ENCODE data around the gene TJP3.
"Not testable (repeated sequence)": the region's sequence is repeated elsewhere in the genome, so short reads cannot be mapped to it uniquely, and the experiment has no call there.

The TJP3 gene

DNA sequence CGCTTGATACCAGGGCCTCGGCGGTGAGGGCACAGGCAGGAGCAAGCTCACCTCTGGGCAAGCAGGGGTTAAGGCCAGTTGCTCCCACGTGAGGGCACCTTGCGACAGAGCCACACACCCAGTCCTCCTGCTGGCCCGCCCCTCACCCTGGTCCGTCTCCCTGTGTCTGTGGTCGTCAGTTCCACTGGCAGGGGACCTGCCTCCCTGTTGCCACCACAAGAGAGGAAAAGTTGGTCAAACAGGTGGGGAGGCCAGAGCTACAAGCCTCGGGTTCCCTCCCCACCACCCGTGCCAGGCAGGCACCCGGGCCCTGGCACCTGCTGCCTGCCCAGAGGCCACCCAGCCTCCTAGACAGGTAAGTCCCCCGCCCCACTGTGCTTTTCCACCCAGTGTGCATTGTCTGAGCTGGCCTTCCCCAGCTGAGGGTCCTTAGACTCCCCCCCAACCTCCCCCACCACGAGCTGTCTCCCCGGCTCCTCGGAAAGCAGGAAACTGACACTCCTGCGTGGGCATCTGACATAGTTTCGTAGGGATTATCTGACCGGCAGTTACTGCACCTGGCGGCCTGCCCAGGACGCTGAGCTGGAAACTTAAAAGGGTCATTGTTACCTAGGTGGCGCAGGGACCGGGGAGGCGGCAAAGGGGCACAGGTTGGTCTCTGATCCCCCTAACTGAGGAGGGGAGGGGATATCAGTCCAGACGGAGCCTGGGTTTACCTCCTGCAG lies at the start of gene TJP3:
Gene TJP3 (plus strand): TSS at position 178 of the 725 bp plus-strand sequence. CDS start 20,049 bp downstream, outside the sequence.
- in situ Hi-C loops (cut with HindIII; ENCODE audit: low sequenced_read_pairs): no loop called here

GRCh38 chr19:3658870-3659745 lies 49.1 kb upstream of the TJP3 start:
- in situ Hi-C loops (cut with HindIII; ENCODE audit: low sequenced_read_pairs): no loop called here

- in situ Hi-C loops (cut with HindIII; ENCODE audit: low sequenced_read_pairs): no loop called here
Measured at GRCh38 chr19:3659746-3660112, 48.5 kb upstream of the TJP3 start.

GRCh38 chr19:3660493-3661219 lies 47.5 kb upstream of the TJP3 start:
- in situ Hi-C loops (cut with HindIII; ENCODE audit: low sequenced_read_pairs): no loop called here

- in situ Hi-C loops (cut with HindIII; ENCODE audit: low sequenced_read_pairs): no loop called here
Measured at GRCh38 chr19:3661284-3662238, 46.6 kb upstream of the TJP3 start.

DNA sequence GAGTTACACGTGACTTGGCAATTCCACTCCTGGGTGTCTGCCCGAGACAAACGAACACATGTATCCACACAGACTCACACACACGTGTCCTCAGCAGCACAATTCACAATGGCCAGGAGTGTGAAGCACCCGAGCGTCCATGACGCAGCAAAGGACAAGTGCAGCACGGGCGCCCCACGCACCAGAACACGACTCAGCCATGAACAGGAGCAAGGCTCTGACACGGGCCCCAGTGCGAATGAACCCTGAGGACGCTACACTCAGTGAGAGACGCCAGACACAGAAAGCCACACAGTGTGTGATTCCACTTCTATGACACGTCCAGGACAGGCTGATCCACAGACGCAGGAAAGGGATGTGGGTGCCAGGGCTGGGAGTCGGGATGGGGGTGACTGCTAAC lies 44.3 kb upstream of the TJP3 start:
- in situ Hi-C loops (cut with HindIII; ENCODE audit: low sequenced_read_pairs): no loop called here

- in situ Hi-C loops (cut with HindIII; ENCODE audit: low sequenced_read_pairs): no loop called here
Measured at GRCh38 chr19:3664879-3665642, 43.1 kb upstream of the TJP3 start.

GRCh38 chr19:3665681-3666544 lies 42.3 kb upstream of the TJP3 start:
- in situ Hi-C loops (cut with HindIII; ENCODE audit: low sequenced_read_pairs): no loop called here

GRCh38 chr19:3666545-3666856 lies 41.7 kb upstream of the TJP3 start:
- in situ Hi-C loops (cut with HindIII; ENCODE audit: low sequenced_read_pairs): not testable (repeated sequence)

DNA sequence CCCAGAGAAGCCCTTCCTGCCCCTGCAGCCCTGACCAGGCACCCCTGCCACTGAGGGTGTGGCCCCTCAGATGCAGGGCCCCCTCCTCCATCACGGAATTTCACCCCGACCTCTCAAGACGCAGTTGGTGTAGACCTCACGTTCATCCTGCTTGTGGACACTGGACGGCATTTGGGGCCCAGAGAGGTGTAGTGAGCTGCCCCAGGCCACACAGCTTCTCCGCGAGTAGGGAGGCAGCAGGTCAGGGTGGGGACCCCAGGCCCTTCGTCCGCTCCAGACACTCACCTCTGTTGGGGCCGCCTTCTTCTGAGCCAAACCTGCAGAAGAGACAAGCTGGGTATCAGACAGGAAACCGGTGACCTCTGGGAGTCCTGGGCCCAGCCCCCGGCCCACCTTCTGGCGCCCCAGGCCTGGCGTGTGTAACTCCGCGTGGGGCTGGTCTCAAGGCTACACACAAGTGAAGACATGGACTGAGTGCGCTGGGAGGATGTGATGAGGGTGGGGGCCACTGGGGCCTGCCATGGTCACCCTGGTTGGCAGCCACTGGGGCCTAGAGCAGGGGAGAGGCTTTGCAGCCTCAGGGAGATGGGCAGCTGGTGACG lies 41.0 kb upstream of the TJP3 start:
- in situ Hi-C loops (cut with HindIII; ENCODE audit: low sequenced_read_pairs): no loop called here

GRCh38 chr19:3667766-3668165 lies 40.4 kb upstream of the TJP3 start:
- in situ Hi-C loops (cut with HindIII; ENCODE audit: low sequenced_read_pairs): no loop called here

DNA sequence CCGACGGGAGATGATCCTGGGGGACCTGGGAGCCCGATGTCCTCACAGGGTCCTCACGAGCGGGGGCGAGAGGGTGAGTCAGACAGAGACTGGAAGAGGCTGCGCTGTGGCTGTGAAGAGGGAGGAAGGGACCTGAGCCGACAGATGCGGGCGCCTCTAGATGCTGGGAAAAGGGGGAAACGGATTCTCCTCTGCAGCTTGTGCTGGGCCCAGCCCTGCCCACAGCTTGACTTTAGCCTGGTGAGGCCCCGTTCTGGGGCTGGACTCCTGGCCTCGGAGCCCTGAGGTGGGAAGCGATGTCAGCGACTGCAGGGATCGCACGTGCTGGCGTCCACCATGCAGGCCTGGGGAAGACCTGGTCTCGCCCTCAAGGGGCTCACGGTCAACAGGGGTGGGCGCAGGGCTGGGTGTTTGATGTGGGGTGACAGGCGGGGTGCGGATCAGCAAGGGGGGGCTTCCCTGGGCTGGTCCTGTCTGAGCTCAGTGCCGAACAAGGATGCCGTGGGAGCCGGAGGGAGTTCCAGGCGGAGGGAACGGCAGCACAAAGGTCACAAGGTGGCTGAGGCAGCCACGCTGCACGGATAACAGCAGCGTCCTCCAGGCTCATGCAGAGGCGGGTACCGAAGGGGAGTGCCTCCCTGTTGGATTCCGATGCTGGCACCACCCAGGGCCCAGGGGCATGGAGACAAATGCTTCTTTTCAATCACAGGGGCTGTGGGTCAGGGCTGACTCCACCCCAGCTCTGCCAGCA lies 39.7 kb upstream of the TJP3 start:
- in situ Hi-C loops (cut with HindIII; ENCODE audit: low sequenced_read_pairs): no loop called here

GRCh38 chr19:3669082-3669946 lies 38.9 kb upstream of the TJP3 start:
- in situ Hi-C loops (cut with HindIII; ENCODE audit: low sequenced_read_pairs): no loop called here

GRCh38 chr19:3669947-3670795 lies 38.0 kb upstream of the TJP3 start:
- in situ Hi-C loops (cut with HindIII; ENCODE audit: low sequenced_read_pairs): no loop called here

DNA sequence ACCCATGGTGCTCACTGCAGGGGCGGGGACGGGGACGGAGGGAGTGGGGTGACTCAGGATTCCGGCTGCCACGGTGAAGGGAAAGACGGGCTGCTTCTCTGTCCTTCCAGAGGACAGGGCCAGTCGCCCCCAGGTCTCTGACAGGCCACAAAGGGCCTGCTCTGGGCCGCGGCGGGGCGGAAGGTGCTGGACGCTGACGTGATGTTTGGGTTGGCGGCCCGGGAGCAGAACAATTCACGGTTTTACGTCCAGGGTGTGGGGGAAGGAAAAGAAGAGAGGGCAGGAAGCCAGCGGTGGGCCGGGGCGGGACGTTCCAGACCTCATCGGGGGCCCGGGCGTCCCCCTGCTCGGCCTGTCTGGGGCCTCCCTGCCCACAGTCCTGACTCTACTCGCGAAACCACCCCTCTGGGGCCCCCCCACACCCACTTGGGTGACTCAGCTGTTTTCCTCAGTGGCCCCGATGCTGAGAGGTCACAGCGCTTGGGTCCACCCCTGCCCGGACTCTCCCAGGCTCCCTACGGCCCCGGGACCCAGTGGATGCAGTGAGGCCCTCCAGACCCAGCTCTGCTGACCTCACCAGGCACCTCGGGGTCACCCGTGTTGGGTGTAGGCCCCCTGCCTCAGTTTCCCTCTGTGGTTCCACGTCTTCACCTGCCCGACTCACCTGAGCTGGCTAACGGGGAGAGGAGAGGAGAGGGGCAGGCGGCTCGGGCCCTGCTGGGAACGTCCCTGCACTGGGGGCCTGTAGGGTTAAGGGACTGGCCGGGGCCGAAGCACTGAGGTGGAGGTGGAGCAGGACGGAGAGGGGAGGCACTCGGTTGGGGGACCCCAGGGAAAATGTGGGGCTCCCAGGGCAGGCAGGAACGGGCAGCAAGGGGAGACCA lies 37.1 kb upstream of the TJP3 start:
- in situ Hi-C loops (cut with HindIII; ENCODE audit: low sequenced_read_pairs): no loop called here

Data from endothelial cell of hepatic sinusoid (primary cell).